SW 1271 (cell line): ENCODE measurements around the gene RGS10.

Source experiments
- DNase-seq, 2 experiments: peaks; one replicate each; lab custom pipeline; 2025; lab: John Stamatoyannopoulos, UW

Gene RGS10

DNA sequence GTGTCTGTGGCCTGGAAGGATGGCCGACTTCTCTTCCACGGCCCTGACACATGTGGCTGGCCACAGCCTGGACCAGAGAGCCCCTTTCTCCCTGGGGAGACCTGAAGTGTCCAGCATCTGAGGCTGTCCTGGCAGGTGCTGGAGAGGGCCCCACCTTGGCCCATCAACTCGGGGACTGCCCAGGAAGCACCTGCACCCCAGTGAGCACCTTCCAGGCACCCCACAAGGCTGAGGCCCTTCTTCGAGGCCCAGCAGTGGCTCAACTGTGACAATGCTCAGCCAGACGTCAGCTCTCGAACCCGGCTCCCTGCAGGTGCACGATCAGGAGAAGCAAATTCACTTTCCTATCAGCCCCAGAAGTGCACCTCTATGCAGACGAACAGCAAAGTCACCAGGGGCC is 24.3 kb downstream of the RGS10 start:
- DNase-seq, result no peak

DNA sequence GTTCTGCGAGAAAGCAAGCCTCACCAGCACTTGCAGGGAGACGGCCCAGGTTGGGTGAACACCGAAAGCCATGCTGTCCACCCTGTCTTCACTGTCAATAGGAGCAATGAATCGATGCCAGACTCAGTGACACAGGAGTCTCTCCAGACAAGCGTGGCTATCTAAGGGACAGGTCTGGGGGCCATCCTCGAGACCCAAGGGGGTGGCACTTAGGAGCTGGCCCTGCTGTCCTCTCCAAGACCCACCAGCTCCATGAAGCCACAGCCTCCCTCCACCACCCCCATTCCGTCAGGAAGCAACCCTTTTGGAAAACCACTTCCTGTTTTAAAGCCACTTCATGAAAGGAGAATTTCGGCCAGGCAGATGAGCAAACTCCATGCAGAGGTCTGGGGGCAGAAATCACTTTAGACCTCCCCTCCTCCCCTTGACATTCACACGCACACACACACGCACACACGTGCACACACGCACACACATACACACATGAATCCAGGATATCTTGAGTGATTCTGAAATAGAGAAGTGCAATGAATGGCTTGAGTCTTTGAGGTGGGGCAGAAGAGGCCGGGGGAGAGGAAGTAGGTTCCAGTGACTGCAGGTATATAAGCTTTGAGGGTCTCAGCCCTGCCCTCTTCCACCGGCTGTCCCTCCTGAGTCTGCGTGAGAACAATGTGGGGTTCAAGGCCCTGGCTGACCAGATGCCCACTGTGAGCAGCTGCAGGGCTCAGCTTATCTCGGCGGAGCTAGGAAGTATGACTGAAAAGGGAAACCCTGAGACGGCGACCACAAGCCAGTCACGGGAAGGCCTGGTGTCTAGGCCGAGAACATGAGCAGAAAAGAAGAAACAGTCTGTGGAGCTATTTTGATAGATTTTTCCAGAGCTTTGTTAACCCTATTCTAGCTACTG is 25.0 kb downstream of the RGS10 start:
- no peak for DNase-seq

DNA sequence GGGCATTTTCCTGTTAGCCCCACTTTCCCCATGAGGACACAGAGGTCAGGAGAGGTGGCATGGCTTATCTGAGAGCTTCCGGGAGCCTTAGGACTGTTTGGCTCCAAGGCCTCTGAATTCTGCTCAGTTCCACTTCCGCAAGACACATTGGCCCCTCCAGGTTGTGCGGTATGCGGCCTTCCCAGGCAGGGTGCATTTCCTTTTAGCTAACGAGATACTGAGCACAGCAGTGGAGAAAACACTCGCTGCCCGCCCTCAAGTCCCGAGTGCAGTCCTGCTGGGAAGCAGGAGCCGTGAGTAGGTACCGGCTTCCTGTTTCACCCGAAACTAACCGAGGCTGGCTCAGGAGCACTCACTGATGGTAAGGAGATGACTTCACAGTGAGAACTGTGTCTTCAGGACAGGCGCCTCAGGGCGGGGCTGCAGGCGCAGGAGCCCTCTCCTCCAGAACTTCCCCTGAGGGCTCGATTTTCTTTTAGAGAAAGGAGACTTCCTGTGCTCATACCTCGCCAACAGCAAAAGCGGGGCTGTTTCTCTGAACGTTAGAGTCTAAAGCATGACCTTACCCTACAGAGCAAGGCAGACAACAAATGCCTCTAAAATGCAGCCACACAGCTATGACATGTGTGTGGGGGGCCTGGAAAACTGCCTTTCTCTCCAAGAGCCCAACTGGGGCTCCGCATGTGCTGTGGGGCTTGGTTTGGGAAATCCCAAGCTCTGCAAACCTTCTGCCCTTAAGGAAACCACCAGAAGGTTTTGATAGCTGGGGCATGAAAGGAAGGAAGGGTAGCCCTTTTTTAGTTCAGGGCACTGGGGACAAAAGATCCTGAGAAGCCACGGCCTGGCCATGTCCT is 25.9 kb downstream of the RGS10 start:
- DNase-seq, result no peak

DNA sequence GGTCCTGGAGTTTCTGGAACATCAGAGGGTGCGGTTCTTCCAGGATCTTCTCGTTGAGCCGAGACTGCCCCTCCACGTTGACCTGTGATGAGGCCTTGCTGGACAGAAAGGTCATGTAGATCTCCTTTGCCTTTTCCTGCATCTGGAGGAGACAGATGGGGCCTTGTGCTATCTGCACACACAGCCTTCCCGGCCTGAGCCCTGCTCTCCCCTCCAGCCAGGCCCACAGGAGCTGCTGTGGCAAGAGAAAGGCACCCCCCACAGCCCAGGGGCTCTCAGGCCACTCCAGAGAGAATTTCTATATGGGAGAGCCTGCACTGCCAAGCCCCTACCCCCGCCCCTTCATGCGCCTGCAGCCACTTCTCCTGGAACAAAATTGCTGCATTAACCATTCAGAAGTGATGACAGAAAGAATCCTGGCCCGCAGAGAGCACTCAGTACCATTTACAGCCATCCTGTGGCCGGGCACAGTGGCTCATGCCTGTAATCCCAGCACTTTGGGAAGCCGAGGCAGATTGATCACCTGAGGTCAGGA is 26.9 kb downstream of the RGS10 start:
- DNase-seq, result no peak

DNA sequence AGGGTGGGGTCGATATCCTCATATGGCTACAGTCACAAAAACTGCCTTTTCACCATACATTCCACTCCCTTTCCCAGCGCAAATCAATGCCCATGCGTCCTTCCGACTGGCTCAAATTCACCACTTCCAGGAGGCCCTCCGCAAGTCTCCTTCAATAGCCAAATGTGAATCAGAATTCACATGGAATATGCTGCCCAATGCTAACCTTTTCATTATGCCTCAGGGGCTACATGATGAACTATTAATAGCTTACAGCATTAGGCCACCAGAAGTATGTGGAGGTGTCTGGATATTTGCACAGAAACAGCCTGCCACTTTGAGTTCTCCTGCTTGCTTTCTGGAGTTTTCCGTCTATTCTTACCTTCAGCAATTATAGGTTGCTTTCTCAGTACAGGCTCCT is 27.7 kb downstream of the RGS10 start:
- no peak for DNase-seq

DNA sequence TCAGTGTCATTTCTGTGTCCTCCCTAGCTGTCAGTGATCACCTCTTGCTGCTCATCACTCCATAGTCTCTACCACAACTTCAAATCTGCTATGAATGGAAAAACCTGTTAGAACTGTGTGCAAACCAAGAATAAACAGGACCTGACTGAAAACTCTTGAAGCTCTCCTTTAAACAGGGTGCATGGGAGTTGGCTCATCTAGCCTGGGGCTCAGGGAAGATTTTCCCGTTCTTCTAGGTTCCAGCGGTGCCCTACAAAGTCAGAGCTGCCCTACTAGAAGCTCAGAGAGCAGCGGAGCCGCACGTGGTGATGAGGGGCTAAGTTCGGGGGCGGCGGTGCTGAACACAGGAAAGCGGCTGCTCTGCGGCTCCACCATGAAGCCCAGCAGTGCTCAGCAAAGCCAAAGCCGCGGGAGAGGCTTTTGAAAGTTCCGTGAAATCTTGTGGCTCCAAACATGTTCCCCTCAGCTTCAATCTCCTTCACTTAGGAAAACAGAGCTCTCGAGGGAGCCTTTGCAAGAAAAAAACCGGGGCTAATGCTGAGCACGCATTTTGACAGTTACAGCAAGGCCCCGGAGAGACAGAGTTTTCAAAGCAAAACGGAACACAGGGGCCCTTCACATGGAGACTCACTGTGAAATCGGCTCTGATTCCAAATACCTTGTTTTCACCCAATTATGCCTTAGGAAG is 30.5 kb downstream of the RGS10 start:
- DNase-seq, result no peak

DNA sequence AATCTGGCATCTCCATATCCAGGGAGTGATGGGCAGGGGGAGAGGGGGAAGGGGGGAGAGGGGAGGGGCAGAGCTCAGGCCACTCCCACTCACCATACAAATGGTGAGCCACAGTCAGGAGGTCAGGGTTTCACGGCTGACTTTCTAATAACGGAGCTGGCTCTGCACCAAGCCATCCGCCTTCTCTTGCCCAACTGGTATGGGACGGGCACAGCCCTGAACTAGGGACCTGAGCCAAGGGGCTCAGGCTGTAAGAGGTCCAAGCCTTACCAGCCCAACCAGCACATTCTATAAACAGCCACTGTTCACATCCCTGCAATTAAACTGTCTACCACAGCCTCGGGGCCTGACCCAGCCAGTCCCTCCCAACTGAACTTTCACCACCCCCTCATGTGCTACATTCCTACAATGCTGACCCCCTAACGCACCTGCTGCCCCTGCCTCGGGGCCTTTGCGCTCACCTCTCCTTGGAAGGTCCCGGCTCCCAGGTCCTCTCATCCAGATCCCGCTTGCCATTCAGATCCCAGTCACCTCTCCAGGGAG is 32.5 kb downstream of the RGS10 start:
- no peak for DNase-seq

DNA sequence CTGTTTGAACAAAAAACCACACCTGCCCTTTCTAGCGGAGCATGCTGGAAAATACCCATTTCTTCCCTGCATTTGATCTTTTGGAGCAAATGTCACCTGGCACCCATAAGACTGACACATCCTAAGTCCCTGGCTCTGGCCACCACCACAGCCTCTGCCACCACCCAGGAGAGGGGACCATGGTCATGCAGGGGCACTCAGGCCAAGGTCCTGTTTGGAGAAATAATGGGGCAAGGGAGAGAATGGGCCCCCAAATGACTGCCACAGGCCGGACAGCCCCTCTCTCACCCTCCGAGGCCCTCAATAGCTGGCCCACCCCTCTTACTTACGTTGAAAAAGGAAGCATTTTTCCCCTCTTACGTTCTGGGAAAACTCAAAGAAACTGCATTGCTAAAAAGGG is 35.4 kb downstream of the RGS10 start:
- no peak for DNase-seq

DNA sequence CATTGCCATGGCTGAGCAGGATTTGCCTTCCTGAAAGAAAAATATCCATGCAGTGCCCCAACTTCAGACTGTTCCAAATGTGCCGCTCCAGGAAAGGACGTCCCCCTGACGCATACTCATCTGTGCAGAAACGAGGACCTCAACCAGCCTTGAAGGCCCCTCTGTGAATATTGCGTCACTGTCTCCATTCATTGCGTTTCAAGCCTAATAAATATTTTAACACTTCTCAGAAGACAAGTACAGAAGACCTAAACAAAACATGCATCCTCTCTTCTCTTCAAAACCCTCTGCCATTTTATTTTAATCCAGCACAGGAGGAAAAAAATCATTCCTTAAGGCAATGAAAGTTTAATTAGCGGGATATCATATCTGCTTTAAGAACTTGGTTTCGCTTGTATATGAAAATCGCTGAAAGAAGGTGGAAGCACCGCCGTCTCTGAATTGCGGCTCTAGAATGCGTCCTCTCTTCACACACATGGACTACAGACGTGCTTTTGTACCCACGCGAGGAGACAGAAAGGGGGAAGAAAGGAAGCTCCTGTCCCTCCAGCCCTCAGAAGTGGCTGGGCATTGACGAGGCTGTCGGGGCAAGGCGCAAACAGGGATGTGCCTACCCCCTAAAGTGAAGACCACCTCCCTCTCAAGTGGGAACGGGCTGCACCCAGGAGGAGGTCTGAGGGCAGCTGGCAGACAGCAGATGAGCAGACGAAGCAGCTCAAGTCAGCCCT is 36.8 kb downstream of the RGS10 start:
- DNase-seq, result no peak

DNA sequence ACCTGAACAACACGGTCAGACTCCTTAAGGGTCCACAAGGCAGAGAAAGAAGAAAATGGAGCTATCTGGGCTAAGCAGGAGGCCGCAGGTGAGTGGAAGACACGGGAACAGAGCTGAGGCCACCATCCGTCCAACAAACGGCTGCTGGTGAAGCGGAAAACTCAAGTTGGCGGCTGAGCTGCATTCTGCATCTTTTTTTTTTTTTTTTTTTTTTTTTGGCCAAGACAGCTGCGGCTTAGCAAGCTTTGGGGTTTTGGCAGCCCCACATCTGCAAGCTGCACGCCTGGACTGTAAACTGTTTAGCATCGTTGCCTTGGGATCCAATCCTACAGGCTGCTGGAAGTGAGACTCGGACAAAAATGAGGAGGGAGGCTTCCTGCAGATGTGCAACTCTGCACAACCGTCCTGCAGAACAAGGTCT is 37.4 kb downstream of the RGS10 start:
- DNase-seq, result no peak

DNA sequence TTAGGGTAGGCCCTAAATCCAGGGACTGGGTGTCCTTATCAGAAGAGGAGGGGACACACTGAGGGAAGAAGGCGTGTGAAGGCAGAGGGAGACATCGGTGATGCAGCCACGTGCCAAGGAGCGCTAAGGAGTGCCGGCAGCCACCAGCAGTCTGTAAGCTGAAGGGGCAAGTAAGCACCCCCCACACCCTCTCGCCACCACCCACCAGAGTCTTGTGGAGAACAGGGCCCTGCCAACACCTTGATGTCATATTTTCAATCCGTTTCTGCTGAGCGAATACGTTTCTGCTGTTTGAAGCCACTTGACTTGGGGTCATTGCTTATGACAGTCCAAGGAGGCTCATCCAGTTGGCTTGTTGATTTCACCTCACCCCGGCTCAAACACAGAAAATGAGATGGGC is 37.9 kb downstream of the RGS10 start:
- DNase-seq, result no peak

DNA sequence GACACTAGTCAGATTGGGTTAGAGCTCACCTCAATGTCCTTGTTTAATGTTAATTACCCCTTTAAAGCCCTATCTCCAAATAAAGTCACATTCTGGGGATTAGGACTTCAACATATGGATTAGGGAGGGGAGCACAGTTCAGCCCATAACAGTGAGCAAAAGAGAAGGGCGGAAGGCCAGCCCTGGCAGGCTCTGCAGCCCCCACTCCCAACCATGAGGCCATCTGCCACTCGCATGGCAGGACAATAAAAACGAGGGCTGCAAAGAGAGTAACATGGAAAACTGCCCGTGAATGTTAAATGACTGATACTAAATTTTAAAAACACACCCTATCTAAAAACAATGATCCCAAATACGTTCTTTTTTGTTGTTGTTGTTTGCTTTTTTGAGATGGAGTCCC is 38.7 kb downstream of the RGS10 start:
- DNase-seq, result no peak

DNA sequence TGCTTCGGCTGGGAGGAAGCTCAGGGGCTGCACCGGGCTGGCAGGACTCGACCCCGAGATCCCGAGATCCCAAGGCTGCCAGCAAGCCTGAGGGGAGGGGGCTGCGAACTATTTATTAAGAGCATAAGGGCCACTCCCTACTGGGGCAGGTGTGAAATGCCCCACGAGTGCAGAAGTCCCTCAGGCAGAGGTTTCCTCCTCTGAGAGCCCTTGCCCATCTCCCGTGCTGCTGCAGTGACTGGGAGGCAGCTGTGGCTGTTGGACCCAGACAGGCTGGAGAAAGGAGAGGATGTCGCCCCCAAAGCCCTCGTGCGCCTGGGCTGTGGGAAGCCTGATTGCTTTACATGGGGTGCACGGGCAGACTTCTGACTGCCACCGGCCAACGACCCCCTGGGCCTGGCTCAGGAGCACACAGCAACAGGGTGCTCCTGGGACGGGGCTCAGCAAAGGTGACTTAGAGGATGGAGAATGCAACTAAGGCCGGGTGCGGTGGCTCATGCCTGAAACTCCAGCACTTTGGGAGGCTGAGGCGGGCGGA is 39.8 kb downstream of the RGS10 start:
- no peak for DNase-seq

DNA sequence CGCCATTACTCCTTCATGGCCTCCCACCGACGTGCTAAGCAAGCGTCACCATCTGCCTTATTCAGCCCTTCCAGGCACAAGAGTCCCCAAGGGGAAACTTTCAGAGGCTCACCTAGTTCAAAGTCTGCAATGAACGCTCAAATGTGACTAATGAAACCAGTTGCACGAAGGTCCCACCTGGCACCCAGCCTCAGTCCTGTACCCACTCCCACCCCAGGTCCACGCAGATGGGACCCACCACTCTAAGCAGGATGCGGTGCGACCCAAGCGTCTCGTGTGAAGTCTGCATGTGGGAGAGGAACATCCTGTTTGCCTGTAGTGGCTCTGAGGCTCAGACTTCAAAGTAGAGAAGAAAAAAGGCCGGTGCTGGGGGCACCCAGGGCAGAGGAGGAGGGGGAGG is 40.3 kb downstream of the RGS10 start:
- DNase-seq, result no peak

DNA sequence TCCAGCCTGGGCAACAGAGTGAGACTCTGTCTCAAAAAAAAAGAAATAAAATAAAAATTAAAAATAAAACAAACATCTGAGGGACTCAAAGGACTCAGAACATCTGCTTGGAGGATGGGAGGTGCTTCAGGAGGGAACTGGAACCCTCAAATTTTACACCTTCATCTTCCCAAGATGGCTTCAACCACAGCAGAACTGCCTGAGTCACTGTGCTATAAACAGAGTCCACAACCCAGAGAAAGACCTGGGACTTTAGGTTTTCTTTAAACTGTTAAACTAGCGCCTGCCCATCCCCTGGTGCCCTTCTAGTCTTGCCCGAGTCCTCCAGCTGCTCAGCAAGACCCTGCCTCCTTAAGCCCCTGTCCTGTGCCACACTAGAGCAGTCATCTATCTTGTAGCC is 40.8 kb downstream of the RGS10 start:
- DNase-seq, result no peak

DNA sequence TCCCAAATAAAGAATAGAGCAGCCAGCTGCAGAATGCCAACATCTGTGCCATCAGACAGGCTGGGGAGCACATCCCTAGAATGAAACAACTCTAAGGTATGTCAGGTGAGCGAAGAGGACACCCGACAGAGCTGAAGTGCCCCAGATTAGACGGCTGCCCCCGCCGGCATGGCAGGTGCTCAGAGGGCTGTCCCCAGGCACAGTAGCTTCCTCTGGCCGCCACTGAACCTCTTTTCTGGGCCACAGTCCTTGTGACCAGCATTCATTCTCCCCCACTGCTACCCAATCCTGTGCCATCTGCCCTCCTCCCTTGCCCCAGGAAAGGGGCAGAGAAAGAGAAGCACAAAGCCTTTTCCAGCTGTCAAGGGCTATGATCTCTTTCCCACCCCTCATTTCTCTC is 41.7 kb downstream of the RGS10 start:
- no peak for DNase-seq

DNA sequence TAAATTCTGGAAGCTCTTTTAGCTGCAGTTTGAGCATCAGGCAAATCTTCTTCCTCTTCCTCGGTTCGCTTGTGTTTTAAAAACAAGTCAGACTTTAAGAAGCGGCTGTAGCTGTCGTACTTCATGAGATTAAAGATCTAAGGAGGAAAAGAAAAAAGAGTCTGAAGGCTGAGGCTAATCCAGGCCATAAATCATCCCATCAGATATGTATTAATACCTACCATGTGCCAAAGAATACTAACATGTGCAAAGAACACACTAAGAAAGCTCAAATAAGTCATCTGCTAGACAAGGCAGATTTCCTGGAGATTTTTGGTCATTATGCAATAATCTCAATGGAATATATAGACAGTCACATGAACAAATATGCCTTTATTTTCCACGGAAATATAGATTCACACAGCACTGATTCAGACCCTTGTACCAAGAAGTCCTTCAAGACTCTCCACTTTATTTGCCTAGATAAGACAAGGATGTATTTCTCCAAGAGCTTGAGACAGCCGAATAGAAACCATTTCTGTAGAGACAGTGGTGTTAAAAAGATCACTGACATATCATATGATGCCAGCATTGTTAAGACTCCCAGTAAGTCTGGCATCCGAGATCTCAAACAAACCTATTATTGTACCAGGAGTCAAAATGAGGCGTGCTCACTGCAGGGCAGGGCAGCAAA is 42.3 kb downstream of the RGS10 start:
- DNase-seq, result no peak

DNA sequence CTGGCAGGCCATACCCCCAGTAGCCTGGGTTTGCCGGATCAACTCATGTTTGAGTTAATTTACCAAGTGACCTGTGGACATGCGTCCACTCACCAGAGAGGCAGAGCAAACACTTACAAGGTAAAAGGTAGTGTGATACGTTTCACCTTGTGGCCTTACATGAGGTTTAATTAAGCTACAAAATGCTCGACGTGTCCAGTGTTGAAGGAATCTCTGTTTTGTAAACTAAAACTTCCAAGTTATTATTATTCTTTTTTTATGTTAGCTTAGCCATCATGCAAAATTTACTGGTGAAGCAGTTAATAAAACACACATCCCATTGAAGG is 42.9 kb downstream of the RGS10 start:
- DNase-seq, result no peak

DNA sequence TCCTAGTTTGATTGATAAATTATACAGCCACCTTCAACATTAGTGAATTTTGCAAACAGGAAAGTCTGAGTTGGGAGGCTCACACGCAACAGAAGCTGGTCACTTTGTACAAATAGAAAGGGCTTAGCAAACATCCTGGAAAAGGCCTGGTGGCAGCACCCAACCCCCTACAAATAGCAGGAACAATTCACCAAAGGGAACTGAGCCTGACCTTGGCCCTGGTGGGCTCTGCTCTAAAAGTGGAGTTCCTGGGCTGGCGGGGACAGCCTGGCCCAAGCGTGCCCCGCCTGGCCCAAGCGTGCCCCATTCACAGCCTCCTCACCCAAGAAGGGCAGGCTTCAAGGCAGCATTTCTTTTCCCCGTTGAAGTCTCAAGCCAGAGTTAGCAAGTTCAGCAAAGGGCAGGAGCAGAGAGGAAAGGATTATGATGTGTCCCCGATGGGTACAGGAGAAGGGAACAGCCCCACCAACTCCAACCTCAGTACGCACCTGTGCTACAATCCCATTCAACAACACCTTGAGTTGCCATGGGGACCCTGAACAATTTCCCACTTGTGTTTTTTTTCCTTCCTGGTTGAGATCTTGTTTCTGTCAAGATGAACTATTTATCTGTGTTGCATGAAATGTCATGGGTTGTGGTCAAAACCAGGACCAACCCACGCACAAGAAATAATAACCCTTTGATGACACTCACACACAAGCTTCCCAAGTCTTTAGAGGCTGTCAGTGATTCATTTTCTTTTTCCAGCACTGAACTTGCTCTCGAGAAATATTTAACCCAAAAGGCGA is 43.4 kb downstream of the RGS10 start:
- no peak for DNase-seq

DNA sequence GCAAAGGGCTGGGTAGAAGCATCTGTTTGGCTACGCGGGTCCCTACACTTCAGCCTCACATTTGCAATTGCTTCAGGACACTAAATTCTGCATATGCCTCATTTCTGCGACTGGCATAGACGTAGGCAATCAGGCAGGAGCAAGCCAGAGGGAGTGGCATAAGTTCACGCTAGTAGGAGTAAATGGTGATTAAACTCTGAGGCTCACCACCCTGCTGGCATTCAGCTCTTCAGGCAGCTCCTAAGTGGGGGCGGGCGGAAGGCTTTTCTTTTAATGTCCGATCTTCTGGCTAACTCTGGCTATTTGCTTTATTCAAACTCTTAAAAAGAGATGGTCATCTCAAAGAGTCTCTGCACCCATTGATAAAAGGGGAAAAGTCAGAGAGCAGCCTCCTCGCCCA is 45.3 kb downstream of the RGS10 start:
- DNase-seq, result no peak
